ENCODE measurements around the gene UST. TPM values are rescaled to one million over a fixed set of nuclear protein-coding genes. Genes with fewer than 3 reads are reported as not detected.

UST gene
- total RNA-seq, 1 experiment from 2014 or later = 32.1 TPM

DNA sequence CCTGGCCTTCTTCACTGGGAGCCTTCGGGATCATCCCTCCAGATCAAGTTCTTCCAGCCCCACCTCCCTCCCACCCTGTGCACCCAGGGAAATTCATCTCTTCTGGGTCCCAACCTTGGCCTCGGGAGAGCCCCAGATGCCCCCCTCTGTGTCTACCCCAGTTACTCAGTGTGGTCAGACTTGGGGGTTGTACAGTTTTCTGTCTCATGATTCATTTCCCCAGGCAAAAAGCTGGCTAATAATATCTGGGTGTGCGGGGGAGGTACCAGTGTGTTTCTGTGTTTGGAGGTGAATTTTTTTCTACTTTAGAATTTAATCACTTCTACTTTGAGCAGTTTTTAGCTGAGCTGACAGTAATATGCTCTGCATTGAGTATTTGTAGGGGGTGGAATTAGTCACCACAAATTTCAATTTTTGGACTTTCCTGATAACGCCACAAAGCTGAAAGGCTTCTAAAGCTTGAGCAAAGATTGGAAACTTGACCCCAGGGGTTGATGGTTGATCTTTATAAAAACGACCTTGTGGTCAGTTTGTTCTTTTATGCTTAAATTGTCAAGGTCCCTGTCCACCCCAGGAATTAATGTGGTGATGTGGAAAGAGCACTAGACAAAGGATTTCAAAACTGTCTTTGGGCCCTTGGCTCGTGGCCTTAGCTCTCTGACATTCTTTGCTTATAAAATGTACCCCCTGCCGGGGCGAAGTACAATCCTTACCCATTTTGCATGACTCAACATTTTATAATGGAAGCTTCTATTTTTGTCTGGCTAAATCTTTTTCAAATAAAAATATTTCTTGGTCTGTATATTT, 286.0 kb downstream of the UST start (continued):
- TF ChIP-seq, protein P1, sequence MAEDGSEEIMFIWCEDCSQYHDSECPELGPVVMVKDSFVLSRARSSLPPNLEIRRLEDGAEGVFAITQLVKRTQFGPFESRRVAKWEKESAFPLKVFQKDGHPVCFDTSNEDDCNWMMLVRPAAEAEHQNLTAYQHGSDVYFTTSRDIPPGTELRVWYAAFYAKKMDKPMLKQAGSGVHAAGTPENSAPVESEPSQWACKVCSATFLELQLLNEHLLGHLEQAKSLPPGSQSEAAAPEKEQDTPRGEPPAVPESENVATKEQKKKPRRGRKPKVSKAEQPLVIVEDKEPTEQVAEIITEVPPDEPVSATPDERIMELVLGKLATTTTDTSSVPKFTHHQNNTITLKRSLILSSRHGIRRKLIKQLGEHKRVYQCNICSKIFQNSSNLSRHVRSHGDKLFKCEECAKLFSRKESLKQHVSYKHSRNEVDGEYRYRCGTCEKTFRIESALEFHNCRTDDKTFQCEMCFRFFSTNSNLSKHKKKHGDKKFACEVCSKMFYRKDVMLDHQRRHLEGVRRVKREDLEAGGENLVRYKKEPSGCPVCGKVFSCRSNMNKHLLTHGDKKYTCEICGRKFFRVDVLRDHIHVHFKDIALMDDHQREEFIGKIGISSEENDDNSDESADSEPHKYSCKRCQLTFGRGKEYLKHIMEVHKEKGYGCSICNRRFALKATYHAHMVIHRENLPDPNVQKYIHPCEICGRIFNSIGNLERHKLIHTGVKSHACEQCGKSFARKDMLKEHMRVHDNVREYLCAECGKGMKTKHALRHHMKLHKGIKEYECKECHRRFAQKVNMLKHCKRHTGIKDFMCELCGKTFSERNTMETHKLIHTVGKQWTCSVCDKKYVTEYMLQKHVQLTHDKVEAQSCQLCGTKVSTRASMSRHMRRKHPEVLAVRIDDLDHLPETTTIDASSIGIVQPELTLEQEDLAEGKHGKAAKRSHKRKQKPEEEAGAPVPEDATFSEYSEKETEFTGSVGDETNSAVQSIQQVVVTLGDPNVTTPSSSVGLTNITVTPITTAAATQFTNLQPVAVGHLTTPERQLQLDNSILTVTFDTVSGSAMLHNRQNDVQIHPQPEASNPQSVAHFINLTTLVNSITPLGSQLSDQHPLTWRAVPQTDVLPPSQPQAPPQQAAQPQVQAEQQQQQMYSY (CRISPR knock-in tag; IDR thresholded peaks at IDR 0.05) = no peak

DNA sequence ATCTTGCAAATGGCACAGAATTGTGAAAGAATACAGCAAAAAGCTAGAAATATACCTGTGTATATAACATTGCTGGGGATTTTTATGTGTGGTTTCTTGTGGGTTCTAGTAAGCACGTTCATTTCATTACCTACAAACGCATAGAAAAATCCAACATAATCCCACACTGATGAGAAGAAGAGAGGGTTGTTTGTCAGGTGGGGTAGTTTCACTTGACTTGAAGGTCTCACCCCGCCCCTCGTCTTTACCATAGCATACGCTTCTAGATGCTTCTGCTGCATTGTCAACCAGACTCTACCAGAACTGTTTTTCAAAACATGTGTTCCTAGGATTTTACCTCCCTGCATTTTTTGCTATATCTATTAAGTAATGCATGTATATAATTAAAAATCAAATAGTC, 286.6 kb downstream of the UST start:
- DNase-seq (ENCODE audit: low spot score) = no peak
- H3K36me3 Mint-ChIP-seq = peaks cover under 1% of the 10 kb centered on the region; the same call in 1 of the 2 replicates
- no peak for ATAC-seq
- TF ChIP-seq SOX15 (CRISPR knock-in tag; IDR thresholded peaks at IDR 0.05) = no peak
- TF ChIP-seq ESRRA (CRISPR knock-in tag; IDR thresholded peaks at IDR 0.05; ENCODE audit: borderline replicate concordance) = no peak
- no peak for TF ChIP-seq ZNF121 (CRISPR knock-in tag; IDR thresholded peaks at IDR 0.05)
- TF ChIP-seq, protein P2, sequence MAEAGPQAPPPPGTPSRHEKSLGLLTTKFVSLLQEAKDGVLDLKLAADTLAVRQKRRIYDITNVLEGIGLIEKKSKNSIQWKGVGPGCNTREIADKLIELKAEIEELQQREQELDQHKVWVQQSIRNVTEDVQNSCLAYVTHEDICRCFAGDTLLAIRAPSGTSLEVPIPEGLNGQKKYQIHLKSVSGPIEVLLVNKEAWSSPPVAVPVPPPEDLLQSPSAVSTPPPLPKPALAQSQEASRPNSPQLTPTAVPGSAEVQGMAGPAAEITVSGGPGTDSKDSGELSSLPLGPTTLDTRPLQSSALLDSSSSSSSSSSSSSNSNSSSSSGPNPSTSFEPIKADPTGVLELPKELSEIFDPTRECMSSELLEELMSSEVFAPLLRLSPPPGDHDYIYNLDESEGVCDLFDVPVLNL (CRISPR knock-in tag; IDR thresholded peaks at IDR 0.05; ENCODE audit: borderline replicate concordance, low read depth) = no peak
- TF ChIP-seq, protein P3, sequence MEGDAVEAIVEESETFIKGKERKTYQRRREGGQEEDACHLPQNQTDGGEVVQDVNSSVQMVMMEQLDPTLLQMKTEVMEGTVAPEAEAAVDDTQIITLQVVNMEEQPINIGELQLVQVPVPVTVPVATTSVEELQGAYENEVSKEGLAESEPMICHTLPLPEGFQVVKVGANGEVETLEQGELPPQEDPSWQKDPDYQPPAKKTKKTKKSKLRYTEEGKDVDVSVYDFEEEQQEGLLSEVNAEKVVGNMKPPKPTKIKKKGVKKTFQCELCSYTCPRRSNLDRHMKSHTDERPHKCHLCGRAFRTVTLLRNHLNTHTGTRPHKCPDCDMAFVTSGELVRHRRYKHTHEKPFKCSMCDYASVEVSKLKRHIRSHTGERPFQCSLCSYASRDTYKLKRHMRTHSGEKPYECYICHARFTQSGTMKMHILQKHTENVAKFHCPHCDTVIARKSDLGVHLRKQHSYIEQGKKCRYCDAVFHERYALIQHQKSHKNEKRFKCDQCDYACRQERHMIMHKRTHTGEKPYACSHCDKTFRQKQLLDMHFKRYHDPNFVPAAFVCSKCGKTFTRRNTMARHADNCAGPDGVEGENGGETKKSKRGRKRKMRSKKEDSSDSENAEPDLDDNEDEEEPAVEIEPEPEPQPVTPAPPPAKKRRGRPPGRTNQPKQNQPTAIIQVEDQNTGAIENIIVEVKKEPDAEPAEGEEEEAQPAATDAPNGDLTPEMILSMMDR (IDR thresholded peaks at IDR 0.05) = no peak
- TF ChIP-seq, protein P4, sequence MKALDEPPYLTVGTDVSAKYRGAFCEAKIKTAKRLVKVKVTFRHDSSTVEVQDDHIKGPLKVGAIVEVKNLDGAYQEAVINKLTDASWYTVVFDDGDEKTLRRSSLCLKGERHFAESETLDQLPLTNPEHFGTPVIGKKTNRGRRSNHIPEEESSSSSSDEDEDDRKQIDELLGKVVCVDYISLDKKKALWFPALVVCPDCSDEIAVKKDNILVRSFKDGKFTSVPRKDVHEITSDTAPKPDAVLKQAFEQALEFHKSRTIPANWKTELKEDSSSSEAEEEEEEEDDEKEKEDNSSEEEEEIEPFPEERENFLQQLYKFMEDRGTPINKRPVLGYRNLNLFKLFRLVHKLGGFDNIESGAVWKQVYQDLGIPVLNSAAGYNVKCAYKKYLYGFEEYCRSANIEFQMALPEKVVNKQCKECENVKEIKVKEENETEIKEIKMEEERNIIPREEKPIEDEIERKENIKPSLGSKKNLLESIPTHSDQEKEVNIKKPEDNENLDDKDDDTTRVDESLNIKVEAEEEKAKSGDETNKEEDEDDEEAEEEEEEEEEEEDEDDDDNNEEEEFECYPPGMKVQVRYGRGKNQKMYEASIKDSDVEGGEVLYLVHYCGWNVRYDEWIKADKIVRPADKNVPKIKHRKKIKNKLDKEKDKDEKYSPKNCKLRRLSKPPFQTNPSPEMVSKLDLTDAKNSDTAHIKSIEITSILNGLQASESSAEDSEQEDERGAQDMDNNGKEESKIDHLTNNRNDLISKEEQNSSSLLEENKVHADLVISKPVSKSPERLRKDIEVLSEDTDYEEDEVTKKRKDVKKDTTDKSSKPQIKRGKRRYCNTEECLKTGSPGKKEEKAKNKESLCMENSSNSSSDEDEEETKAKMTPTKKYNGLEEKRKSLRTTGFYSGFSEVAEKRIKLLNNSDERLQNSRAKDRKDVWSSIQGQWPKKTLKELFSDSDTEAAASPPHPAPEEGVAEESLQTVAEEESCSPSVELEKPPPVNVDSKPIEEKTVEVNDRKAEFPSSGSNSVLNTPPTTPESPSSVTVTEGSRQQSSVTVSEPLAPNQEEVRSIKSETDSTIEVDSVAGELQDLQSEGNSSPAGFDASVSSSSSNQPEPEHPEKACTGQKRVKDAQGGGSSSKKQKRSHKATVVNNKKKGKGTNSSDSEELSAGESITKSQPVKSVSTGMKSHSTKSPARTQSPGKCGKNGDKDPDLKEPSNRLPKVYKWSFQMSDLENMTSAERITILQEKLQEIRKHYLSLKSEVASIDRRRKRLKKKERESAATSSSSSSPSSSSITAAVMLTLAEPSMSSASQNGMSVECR (CRISPR knock-in tag; IDR thresholded peaks at IDR 0.05; ENCODE audit: borderline replicate concordance) = no peak
- TF ChIP-seq, protein P5, sequence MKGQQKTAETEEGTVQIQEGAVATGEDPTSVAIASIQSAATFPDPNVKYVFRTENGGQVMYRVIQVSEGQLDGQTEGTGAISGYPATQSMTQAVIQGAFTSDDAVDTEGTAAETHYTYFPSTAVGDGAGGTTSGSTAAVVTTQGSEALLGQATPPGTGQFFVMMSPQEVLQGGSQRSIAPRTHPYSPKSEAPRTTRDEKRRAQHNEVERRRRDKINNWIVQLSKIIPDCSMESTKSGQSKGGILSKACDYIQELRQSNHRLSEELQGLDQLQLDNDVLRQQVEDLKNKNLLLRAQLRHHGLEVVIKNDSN (CRISPR knock-in tag; IDR thresholded peaks at IDR 0.05) = no peak
- TF ChIP-seq, protein P6, sequence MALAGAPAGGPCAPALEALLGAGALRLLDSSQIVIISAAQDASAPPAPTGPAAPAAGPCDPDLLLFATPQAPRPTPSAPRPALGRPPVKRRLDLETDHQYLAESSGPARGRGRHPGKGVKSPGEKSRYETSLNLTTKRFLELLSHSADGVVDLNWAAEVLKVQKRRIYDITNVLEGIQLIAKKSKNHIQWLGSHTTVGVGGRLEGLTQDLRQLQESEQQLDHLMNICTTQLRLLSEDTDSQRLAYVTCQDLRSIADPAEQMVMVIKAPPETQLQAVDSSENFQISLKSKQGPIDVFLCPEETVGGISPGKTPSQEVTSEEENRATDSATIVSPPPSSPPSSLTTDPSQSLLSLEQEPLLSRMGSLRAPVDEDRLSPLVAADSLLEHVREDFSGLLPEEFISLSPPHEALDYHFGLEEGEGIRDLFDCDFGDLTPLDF (CRISPR knock-in tag; IDR thresholded peaks at IDR 0.05) = no peak
- no peak for TF ChIP-seq ATF1 (CRISPR knock-in tag; IDR thresholded peaks at IDR 0.05)
- no peak for TF ChIP-seq ZNF232 (CRISPR knock-in tag; IDR thresholded peaks at IDR 0.05)
- POLR2A ChIA-PET = no interaction called here
- no peaks in the 10 kb centered on the region for H3K27me3 Mint-ChIP-seq (ENCODE audit: low read depth)
- H3K27ac Mint-ChIP-seq = no peak overlapping the region
- CTCF ChIA-PET = interaction anchor here (1.1 to 1.4 kb wide), 3 partner anchors 19 to 399 kb away, joined by 4 to 6 read pairs (median 4); no protein-coding TSS in a partner anchor
- H3K9me3 Mint-ChIP-seq = no peaks in the 10 kb centered on the region
- no peak overlapping the region for H3K4me3 Mint-ChIP-seq
- H3K4me1 Mint-ChIP-seq = peaks cover 56% of the 10 kb centered on the region

All from WTC11 (cell line).